GM18502 (cell line): ENCODE data around the gene CD22.
"Not testable (repeated sequence)": the region's sequence is repeated elsewhere in the genome, so short reads cannot be mapped to it uniquely, and the experiment has no call there.

Experiments used
- ATAC-seq: cut with Tn5 transposase; IDR thresholded peaks from one replicate; pipeline ENCODE4 v1.9.1; 2021; ENCODE audit warnings: mild to moderate bottlenecking; ENCODE audit not compliant: unreplicated experiment, poor library complexity

The CD22 gene

DNA sequence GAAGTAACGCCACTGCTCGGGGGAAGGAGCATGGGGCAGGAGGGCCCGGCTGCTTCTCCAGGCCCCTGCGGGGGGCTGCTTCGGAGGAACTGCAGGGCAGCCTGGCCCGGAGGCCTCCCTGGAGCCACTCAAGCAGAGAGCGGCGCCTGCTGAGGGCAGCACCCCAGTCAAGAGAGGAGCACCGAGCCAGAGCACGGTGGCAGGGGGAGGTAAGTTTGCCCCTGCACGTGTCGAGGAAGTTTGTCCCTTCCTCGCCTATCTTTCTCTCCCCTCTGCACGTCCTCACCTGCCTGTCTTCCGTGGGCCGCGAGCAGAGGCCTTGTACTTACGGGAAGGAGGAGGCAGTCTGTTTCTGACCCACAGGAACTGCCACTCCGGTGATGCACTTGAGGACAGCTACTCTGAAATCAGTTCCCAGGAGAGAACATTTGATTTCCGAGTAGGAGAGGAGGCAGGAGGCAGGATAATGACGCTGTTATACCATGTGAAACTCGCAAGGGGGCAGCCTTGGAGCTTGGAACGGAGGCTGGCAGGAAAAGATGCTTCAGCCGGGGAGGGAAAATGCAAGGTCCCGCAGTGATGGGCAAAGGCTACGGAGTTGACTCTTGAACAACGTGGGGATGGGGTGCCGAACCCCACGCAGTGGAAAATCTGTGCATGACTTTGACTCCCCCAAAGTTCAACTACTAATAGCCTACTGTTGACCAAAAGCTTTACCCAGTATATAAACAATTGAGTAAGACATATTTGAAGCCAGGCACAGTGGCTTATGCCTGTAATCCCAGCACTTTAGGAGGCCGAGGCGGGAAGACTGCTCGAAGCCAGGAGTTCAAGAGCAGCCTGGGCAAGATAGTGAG lies 23.7 kb downstream of the CD22 start:
- ATAC-seq, result peak; percentile 42

DNA sequence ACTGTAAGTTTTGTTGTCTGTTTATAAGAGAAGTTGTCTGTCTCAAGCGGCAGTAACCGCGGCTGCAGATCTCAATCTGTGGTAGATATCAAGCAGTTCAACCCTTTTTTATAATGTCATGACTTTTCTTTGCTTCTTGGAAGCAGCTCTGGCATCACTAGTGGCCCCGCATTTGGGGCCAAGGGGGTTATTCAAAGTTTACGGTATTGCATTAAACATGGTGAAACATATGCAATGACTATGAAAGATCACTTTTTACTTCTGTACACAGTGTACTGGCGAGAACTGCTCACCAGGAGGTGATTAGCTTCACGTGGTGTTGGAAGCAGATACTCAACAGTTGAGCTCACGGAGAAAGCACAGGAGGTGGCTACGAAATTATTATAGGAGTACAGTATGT lies 24.6 kb downstream of the CD22 start:
- ATAC-seq, result no peak

DNA sequence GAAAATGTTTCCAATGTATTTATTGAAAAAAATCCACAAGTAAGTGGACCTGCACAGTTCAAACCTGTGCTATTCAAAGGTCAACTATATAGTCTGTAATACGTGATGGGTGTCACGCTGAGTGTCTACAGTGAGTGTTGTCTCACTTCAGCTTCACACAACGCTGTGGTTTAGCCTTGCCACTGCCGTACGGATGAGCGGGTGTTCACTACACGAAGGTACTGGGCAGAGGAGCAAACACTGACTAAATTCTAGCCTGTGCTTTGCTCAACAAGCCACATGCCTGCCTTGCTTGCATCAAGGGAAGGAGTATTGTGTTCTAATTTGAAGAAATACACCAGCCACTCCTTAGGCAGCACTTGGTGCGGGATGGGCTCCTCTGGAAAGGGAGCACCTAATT lies 25.9 kb downstream of the CD22 start:
- ATAC-seq, result no peak

DNA sequence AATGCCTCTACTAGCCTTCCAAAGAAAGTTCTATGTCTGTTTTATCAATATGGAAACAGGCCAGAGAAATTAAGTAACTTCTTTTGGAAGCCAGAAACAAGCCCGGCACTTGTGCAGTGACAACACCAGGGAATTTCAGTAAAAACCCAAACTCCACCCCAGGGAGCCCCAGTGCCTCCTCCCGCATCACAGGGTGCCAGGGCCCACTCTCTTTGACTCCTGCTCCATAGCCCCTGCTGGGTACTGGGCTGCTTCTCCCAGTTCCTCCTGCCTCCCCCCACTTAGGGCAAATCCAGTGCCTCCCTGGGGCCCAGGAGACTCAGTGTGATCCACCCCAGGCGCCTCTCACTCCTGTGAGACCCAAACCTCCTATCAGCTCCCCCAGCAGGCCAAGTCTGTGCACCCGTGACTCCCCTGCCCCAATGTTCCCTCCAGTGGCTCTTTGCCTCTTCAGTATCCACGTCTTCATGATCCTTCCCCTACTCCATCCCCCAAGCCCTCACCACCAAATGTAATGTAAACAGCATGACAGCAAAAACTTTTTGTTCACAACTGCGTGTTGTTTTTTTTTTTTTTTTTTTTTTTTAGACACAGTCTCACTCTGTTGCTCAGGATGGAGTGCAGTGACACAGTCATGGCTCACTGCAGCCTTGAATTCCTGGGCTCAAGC lies 26.9 kb downstream of the CD22 start:
- ATAC-seq, result no peak

DNA sequence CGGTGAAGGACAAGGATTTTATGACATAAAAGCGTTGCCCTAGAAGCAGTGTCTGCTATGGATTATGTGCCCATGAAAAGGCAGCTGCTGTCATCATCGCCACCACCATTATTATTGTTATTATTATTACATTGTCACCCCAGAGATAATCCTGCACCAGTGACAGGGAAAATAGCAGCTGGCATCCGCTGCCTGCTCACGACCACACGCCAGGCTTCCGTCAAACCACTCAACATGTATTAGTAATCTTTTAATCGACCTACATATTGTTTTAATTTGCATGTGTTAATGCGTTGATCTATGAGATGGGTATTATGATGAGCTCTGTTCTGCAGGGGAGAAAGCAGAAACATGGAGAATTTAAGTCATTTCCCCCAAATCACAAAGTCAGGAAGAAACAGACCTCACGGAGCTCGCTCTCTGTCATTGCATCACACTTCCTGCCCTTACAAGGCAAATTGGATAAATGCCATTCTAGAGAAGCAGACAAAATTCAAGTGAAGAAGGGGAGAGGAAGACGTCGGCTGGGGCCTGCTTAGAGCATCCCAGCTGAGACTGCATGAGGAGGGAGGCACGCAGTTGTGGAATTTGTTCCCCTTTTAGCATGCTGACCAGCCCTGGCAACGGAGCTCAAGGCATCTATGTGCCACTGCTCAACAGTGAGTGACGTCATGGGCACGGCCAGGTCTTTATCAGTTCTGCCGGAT lies 29.0 kb downstream of the CD22 start, which contains the start of gene FFAR3:
Gene FFAR3, plus strand, starts transcription at position 594 of the 707 bp plus-strand sequence. CDS start 431 bp downstream, outside the sequence.
- no peak for ATAC-seq

DNA sequence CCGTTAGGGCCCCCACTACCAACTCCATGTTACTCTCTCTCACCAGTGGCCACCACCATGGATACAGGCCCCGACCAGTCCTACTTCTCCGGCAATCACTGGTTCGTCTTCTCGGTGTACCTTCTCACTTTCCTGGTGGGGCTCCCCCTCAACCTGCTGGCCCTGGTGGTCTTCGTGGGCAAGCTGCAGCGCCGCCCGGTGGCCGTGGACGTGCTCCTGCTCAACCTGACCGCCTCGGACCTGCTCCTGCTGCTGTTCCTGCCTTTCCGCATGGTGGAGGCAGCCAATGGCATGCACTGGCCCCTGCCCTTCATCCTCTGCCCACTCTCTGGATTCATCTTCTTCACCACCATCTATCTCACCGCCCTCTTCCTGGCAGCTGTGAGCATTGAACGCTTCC lies 29.8 kb downstream of the CD22 start:
- ATAC-seq, result not testable (repeated sequence)

DNA sequence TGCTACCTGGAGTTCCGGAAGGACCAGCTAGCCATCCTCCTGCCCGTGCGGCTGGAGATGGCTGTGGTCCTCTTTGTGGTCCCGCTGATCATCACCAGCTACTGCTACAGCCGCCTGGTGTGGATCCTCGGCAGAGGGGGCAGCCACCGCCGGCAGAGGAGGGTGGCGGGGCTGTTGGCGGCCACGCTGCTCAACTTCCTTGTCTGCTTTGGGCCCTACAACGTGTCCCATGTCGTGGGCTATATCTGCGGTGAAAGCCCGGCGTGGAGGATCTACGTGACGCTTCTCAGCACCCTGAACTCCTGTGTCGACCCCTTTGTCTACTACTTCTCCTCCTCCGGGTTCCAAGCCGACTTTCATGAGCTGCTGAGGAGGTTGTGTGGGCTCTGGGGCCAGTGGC lies 30.4 kb downstream of the CD22 start:
- ATAC-seq, result not testable (repeated sequence)

DNA sequence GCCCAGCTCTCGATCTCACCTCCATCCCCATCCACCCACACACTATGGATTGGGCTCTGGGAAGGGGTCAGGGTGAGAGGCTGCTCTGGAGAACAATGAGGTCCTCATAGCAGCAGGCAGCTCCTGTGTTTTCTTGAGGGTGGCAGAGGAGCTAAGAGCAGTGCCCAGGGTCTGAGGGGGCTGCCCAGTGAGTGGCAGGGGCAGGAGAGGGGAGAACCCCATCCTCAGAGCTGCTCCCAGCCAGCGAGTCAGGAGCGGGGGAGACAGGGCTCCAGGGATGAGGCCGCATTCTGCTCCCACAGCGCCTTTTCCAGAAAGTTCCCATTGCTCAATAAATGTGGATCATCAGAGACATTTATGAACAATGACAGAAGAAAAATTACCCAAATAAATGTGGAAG lies 31.1 kb downstream of the CD22 start:
- not testable (repeated sequence) for ATAC-seq

DNA sequence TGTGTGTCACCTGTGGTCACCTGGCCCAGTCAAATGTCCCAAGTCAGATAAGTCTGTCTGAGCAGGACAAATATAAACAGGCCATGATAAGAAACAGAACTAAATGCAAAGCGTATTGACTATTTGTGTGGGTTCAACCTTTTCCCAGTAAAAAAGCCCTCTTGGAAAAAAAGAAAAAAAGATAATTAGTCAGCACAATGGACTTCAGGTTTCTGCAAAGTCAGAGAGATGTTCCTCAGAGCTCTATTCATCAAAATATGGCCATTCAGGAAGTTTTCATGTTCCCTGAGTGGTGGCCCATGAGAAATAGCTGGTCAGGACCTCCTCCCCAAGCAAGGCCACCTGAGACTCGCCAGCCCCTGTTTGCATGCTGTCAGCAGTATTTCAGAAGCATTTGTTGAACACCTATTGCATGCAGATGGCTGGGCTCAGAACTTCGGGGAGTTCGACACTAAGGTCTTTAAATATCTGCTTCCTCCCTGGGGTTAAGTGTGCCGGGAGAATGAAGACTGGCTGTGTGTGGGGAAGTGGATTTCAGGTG lies 32.0 kb downstream of the CD22 start:
- ATAC-seq, result no peak

DNA sequence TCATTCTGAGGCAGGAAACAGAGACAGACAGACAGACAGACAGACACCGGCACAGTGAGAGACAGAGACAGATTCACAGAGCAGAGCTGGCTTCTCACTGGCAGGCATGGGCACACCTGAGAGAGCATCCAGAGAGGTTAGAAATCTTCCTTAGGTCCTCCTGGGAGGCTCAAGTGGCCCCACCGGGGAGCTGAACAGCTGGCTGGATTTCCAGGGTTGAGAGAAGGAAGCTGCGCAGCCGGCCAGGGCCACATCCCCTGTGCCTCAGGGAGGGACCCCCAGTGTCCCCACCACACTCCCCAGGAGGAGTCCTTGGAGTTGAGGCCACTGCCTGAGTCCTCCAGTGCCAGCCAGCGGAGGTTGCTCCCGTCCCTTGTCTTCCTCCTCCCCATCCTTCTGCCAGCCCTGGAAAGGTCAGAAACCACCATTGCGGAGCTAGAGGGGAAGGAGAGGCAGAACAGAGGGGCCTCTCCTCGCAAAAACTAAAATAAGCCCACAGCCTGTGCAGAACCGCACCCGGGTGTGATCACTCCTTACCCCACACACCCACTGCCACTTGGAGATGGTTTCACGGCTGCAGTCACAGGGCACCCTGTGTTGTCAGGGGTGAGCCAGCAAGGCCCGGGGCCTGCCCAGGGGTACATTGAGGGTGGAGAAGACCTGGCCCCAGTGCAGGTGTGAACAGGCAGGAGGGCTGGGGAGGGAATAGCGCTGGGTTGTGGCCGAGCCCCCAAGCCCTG lies 33.4 kb downstream of the CD22 start:
- ATAC-seq, result no peak

DNA sequence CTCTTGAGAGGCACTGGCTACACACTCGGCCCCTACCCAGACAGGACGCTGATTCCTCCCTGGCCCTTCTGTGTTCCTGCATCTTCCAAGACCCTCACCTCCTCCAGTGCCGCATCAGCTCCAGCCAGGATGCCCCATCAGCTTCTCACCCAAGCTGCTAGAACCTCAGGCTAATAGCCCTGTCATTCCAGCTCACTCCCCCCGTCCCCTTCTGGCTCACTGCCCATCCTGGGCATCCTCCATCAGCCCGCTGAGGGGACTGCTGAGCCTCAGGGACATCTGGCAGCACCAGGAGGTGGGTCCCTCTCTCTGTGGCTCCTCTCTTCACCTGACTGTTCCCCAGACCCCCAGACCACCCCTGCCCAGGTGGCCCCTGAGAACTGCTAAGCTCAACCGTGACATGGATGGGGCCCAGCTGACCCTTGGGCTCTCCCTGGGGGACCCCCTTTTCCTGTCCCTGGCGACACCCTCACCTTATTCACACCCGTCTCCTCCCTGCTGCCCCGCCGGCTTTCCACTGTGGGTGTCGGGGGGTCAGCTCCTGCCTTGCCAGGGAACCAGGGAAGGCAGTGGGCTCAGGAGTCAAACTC lies 34.1 kb downstream of the CD22 start:
- ATAC-seq, result no peak

DNA sequence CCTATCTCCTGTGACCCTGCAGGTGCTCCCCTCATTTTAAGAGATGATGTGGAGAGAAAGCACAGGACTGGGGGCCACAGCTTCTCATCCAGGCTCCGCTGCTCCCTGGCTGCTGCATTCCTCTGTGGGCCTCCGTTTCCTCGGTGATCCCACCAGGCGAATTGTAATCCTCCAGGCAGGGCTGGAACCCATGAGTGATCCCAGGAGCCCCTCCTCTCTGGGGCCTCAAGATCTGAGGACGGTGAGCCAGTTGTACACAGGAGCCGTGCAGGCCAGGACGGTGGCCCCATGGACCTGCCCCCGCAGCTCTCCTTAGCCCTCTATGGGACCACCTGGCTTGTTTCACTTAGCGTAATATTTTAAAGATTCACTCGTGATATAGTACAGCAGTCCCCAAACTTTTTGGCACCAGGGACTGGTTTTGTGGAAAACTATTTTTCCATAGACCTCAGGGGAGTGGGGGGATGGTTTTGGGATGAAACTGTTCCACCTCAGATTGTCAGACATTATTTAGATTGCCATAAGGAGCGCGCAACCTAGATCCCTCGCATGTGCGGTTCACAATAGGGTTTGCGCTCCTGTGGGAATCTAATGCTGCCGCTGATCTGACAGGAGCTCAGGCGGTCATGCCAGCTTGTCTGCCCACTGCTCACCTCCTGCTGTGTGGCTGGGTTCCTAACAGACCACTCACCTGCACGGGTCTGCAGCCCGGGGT lies 34.9 kb downstream of the CD22 start:
- ATAC-seq, result no peak

DNA sequence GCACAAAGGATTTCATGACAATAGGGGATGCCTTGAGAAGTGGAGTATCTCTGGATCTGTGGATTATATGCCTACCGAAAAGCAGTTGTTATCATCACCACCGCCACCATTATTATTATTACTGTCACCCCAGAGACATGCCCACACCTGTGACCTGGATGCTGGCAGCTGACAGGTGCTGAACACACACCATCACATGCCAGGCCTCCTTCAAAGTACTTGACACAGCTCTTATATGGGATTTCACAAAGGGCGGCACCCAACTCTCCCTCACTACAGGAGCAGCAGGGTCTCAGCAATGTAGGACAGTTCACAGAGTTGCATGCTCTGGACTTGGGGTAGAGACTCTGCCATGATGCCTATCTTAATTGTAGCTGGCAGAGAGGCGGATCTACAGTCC lies 36.3 kb downstream of the CD22 start:
- ATAC-seq, result no peak

DNA sequence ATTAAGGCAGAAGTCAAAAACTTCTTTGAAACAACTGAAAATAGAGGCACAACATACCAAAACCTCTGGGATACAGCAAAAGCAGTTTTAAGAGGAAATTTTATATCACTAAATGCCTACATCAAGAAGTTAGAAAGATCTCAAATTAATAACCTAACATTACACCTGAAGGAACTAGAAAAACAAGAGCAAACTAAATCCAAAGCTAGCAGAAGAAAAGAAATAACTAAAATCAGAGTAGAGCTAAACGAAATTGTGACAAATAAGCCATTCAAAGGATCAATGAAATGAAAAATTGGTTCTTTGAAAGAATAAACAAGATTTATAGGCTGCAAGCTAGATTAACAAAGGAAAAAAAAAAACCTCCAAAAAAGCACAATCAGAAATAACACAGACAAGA lies 39.4 kb downstream of the CD22 start:
- ATAC-seq, result no peak

DNA sequence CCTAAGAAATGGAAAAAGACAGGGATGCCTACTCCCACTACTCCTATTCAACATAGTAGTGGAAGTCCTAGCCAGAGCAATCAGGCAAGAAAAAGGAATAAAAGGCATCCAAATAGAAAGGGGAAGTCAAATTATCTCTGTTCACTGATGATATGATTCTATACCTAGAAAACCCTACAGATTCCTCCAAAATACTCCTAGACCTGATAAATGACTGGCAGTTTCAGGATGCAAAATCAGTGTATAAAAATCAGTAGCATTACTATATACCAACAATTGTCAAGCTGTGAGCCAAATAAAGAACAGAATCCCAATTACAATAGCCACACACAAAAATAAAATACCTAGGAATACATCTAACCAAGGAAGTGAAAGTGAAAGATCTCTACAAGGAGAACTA lies 40.5 kb downstream of the CD22 start:
- no peak for ATAC-seq

DNA sequence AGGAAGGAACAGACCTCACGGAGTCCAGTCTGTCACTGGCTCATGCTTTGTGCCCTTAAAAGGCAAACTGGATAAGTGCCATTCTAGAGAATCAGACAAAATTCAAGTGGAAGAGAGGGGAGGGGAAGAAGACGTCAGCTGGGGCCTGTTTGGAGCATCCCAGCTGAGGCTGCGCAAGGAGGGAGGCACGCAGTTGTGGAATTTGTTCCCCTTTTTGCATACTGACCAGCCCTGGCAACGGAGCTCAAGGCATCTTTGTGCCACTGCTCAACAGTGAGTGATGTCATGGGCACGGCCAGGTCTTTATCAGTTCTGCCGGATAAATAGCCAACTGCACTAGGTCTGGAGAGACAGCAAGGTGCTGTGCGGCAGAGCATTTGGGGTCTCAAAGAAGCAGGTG lies 41.7 kb downstream of the CD22 start, which contains the start of gene GPR42:
Gene GPR42, plus strand, starts transcription at position 347 of the 400 bp plus-strand sequence. CDS start 292 bp downstream, outside the sequence.
- ATAC-seq, result no peak

DNA sequence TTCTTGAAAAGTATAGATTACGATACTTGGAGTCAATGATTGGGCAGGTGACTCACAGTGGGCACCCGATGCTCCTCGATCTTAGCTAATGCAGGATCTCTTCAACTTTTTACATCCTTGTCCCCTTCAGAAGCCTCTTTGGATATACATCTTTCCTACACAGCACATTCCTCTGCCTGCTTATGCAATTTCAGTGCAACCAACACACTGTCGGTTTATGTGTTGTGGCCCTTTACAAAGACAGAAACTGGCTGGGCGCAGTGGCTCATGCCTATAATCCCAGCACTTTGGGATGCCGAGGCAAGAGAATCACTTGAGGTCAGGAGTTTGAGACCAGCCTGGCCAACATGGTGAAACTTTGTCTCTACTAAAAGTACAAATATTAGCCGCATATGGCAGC lies 44.5 kb downstream of the CD22 start:
- ATAC-seq, result no peak

DNA sequence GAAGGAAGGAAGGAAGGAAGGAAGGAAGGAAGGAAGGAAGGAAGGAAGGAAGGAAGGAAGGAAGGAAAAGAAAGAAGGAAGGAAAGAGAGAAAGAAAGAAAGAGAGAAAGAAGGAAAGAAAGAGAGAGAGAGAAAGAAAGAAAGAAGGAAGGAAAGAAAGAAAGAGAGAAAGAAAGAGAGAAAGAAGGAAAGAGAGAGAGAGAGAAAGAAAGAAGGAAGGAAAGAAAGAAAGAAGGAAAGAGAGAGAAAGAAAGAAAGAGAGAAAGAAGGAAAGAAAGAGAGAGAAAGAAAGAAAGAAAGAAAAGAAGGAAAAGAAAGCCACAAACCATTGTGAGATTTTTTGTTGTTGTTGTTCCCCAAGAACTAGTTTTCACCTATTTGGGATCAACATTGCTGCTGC lies 45.0 kb downstream of the CD22 start:
- not testable (repeated sequence) for ATAC-seq
